Measurements from ENCODE around the gene TMEM178B. TPM values are rescaled to one million over a fixed set of nuclear protein-coding genes. Genes with fewer than 3 reads are reported as not detected.

Gene TMEM178B
- total RNA-seq, 1 experiment from 2014 or later = 0.11 TPM

GRCh38 chr7:141358386-141358785 lies 284.5 kb downstream of the TMEM178B start:
- H3K4me1 ChIP-seq = peaks cover 14% of the 10 kb centered on the region; the same call in 1 of the 2 replicates
- no TSS peak for BruUV-seq (replicated peaks)
- no peaks in the 10 kb centered on the region for H3K27me3 ChIP-seq (replicated peaks; ENCODE audit: control insufficient read depth, insufficient read depth, low read length)
- H3K36me3 ChIP-seq (ENCODE audit: control insufficient read depth, insufficient read depth, low read length) = no peaks in the 10 kb centered on the region
- ChIA-PET POLR2A (no interaction called here), CTCF (no interaction called here)
- intact Hi-C loops (cut with micrococcal nuclease; ENCODE audit: unreplicated experiment) = no loop called here
- Mint-ChIP-seq H3K36me3 (ENCODE audit: insufficient read depth, unreplicated experiment) (no peaks in the 10 kb centered on the region), H3K4me1 (ENCODE audit: low read depth, unreplicated experiment) (peaks cover 11% of the 10 kb centered on the region), H3K27me3 (ENCODE audit: insufficient read depth, unreplicated experiment) (peaks cover 5% of the 10 kb centered on the region), H3K27ac (ENCODE audit: unreplicated experiment) (no peak overlapping the region), H3K4me3 (ENCODE audit: unreplicated experiment) (no peak overlapping the region), H3K9me3 (ENCODE audit: unreplicated experiment) (no peaks in the 10 kb centered on the region)
- no peak overlapping the region for H3K4me3 ChIP-seq (ENCODE audit: low read depth, low read length)
- TF ChIP-seq CTCF (IDR thresholded peaks at IDR 0.05; ENCODE audit: insufficient read depth in 1 of 2, low read depth in 1 of 2, low read length in 1 of 2, severe bottlenecking in 1 of 2, unreplicated experiment in 1 of 2) = no peak
- peaks cover 3% of the 10 kb centered on the region; the same call in 1 of the 2 replicates for H3K9me3 ChIP-seq
- DNase-seq = no peak

GRCh38 chr7:141359262-141359661 lies 285.4 kb downstream of the TMEM178B start:
- POLR2A ChIA-PET = no interaction called here
- H3K9me3 Mint-ChIP-seq (ENCODE audit: unreplicated experiment) = no peaks in the 10 kb centered on the region
- H3K27ac Mint-ChIP-seq (ENCODE audit: unreplicated experiment) = no peak overlapping the region
- TF ChIP-seq CTCF (IDR thresholded peaks at IDR 0.05; ENCODE audit: insufficient read depth in 1 of 2, low read depth in 1 of 2, low read length in 1 of 2, severe bottlenecking in 1 of 2, unreplicated experiment in 1 of 2) = no peak
- no peak for DNase-seq
- intact Hi-C loops (cut with micrococcal nuclease; ENCODE audit: unreplicated experiment) = no loop called here
- H3K4me1 Mint-ChIP-seq (ENCODE audit: low read depth, unreplicated experiment) = peaks cover 11% of the 10 kb centered on the region
- H3K4me3 Mint-ChIP-seq (ENCODE audit: unreplicated experiment) = no peak overlapping the region
- peaks cover 14% of the 10 kb centered on the region; the same call in 1 of the 2 replicates for H3K4me1 ChIP-seq
- no TSS peak for BruUV-seq (replicated peaks)
- no peaks in the 10 kb centered on the region for H3K36me3 ChIP-seq (ENCODE audit: control insufficient read depth, insufficient read depth, low read length)
- CTCF ChIA-PET = no interaction called here
- H3K27me3 ChIP-seq (replicated peaks; ENCODE audit: control insufficient read depth, insufficient read depth, low read length) = no peaks in the 10 kb centered on the region
- H3K27me3 Mint-ChIP-seq (ENCODE audit: insufficient read depth, unreplicated experiment) = peaks cover 3% of the 10 kb centered on the region
- H3K36me3 Mint-ChIP-seq (ENCODE audit: insufficient read depth, unreplicated experiment) = no peaks in the 10 kb centered on the region
- H3K4me3 ChIP-seq (ENCODE audit: low read depth, low read length) = no peak overlapping the region
- H3K9me3 ChIP-seq = peaks cover 3% of the 10 kb centered on the region; the same call in 1 of the 2 replicates

- H3K9me3 ChIP-seq = peaks cover 3% of the 10 kb centered on the region; the same call in 1 of the 2 replicates
- H3K27ac Mint-ChIP-seq (ENCODE audit: unreplicated experiment) = no peak overlapping the region
- no peaks in the 10 kb centered on the region for H3K9me3 Mint-ChIP-seq (ENCODE audit: unreplicated experiment)
- peaks cover 11% of the 10 kb centered on the region for H3K4me1 Mint-ChIP-seq (ENCODE audit: low read depth, unreplicated experiment)
- ChIA-PET POLR2A (no interaction called here), CTCF (no interaction called here)
- no peak overlapping the region for H3K4me3 ChIP-seq (ENCODE audit: low read depth, low read length)
- intact Hi-C loops (cut with micrococcal nuclease; ENCODE audit: unreplicated experiment) = no loop called here
- no peaks in the 10 kb centered on the region for H3K36me3 ChIP-seq (ENCODE audit: control insufficient read depth, insufficient read depth, low read length)
- DNase-seq = no peak
- H3K4me3 Mint-ChIP-seq (ENCODE audit: unreplicated experiment) = no peak overlapping the region
- no TSS peak for BruUV-seq (replicated peaks)
- peaks cover 14% of the 10 kb centered on the region; the same call in 1 of the 2 replicates for H3K4me1 ChIP-seq
- H3K27me3 ChIP-seq (replicated peaks; ENCODE audit: control insufficient read depth, insufficient read depth, low read length) = no peaks in the 10 kb centered on the region
- H3K36me3 Mint-ChIP-seq (ENCODE audit: insufficient read depth, unreplicated experiment) = no peaks in the 10 kb centered on the region
- no peak for TF ChIP-seq CTCF (IDR thresholded peaks at IDR 0.05; ENCODE audit: insufficient read depth in 1 of 2, low read depth in 1 of 2, low read length in 1 of 2, severe bottlenecking in 1 of 2, unreplicated experiment in 1 of 2)
- H3K27me3 Mint-ChIP-seq (ENCODE audit: insufficient read depth, unreplicated experiment) = peaks cover 3% of the 10 kb centered on the region
Measured at GRCh38 chr7:141359740-141360415, 286.0 kb downstream of the TMEM178B start.

Measured in Caco-2 (cell line).